Cardiac muscle cell (in vitro differentiated cells and primary cell): ENCODE results near the gene TRIM68. TPM values are rescaled to one million over a fixed set of nuclear protein-coding genes. Genes with fewer than 3 reads are reported as not detected.

Experiments
- DNase-seq, 2 donors: peaks; one replicate each; pipeline versions ENCODE4 v3.0.0 to v3.0.0-alpha.2; 2010 to 2017; ENCODE audit warnings: low read depth in 1 of 2, low spot score in 1 of 2
- H3K27ac ChIP-seq: fragments of 200-600 bp; sonication (generic); 2 replicates; pipeline ENCODE4 v1.5.1; 2016
- H3K27me3 ChIP-seq: fragments of 200-600 bp; sonication (generic); 2 replicates; pipeline ENCODE4 v1.6.0; 2016; ENCODE audit warnings: control low read depth
- H3K36me3 ChIP-seq: fragments of 200-600 bp; sonication (generic); 2 replicates; pipeline ENCODE4 v1.5.1; 2016; ENCODE audit warnings: control low read depth
- H3K4me1 ChIP-seq: fragments of 200-600 bp; sonication (generic); 2 replicates; pipeline ENCODE4 v1.8.1; 2017; ENCODE audit warnings: low read depth, mild to moderate bottlenecking, mixed run types
- H3K4me3 ChIP-seq: fragments of 200-600 bp; sonication (generic); 2 replicates; pipeline ENCODE4 v1.5.1; 2016; ENCODE audit warnings: mild to moderate bottlenecking
- H3K9me3 ChIP-seq: fragments of 200-600 bp; sonication (generic); 2 replicates; pipeline ENCODE4 v1.5.1; 2017; ENCODE audit warnings: low read depth, mild to moderate bottlenecking, control low read depth
- CTCF ChIP-seq: IDR thresholded peaks from 2 replicates; pipeline ENCODE4 v1.5.1; 2012; ENCODE audit warnings: low read depth, mild to moderate bottlenecking, low read length
- polyA plus RNA-seq: library from polyadenylated mRNA; unstranded; fragments of >200 nt; fragmentation: Nextera tagmentation; extraction: Ambion mirVana; gene quantifications from 2 replicates; pipeline ENCODE4 v1.2.1, GENCODE V29; 2016
- total RNA-seq: library from RNA; depleted of rRNA; stranded (reverse); fragments of >200 nt; gene quantifications from 2 replicates; pipeline ENCODE4 v1.2.3, GENCODE V29; 2016

TRIM68 gene
- total and polyA plus RNA-seq, 2 experiments from 2014 or later: 9.7 to 10.6 TPM

- H3K4me1 ChIP-seq: no peaks in the 10 kb centered on the region
- no peaks in the 10 kb centered on the region for H3K36me3 ChIP-seq
- no peaks in the 10 kb centered on the region for H3K9me3 ChIP-seq
- H3K27ac ChIP-seq: no peak overlapping the region
- no peak overlapping the region for H3K4me3 ChIP-seq
- H3K27me3 ChIP-seq: no peaks in the 10 kb centered on the region
- no peak for DNase-seq
- no peak for TF ChIP-seq CTCF
Measured at GRCh38 chr11:4576880-4577279, 31.2 kb downstream of the TRIM68 start.

- Histone ChIP-seq H3K27me3 (no peaks in the 10 kb centered on the region), H3K9me3 (no peaks in the 10 kb centered on the region), H3K36me3 (no peaks in the 10 kb centered on the region), H3K27ac (no peak overlapping the region), H3K4me1 (no peaks in the 10 kb centered on the region), H3K4me3 (no peak overlapping the region)
- TF ChIP-seq CTCF: no peak
- no peak for DNase-seq
Measured at GRCh38 chr11:4569075-4569474, 39.0 kb downstream of the TRIM68 start.

- no peak overlapping the region for H3K4me3 ChIP-seq
- no peak for DNase-seq
- H3K27me3 ChIP-seq: no peaks in the 10 kb centered on the region
- no peaks in the 10 kb centered on the region for H3K36me3 ChIP-seq
- no peaks in the 10 kb centered on the region for H3K9me3 ChIP-seq
- TF ChIP-seq CTCF: no peak
- no peak overlapping the region for H3K27ac ChIP-seq
- H3K4me1 ChIP-seq: no peaks in the 10 kb centered on the region
Measured at GRCh38 chr11:4565371-4565770, 42.7 kb downstream of the TRIM68 start.

- Histone ChIP-seq H3K27me3 (no peaks in the 10 kb centered on the region), H3K4me3 (no peak overlapping the region), H3K4me1 (no peaks in the 10 kb centered on the region), H3K9me3 (no peaks in the 10 kb centered on the region), H3K27ac (no peak overlapping the region), H3K36me3 (no peaks in the 10 kb centered on the region)
- no peak for TF ChIP-seq CTCF
- DNase-seq: no peak
Measured at GRCh38 chr11:4560467-4560866, 47.6 kb downstream of the TRIM68 start.

GRCh38 chr11:4559527-4560440 is 48.2 kb downstream of the TRIM68 start:
- DNase-seq: peak in 1 of 2 donors; percentile 2
- no peaks in the 10 kb centered on the region for H3K36me3 ChIP-seq
- H3K27ac ChIP-seq: no peak overlapping the region
- no peaks in the 10 kb centered on the region for H3K9me3 ChIP-seq
- H3K27me3 ChIP-seq: no peaks in the 10 kb centered on the region
- H3K4me3 ChIP-seq: no peak overlapping the region
- no peaks in the 10 kb centered on the region for H3K4me1 ChIP-seq
- no peak for TF ChIP-seq CTCF
